H1 (cell line): ENCODE results near the gene FXYD5. TPM values are rescaled to one million over a fixed set of nuclear protein-coding genes. Genes with fewer than 3 reads are reported as not detected.

Experiments
- CEBPB ChIP-seq: IDR thresholded peaks from 2 replicates; pipeline ENCODE4 v1.6.1; 2012; ENCODE audit warnings: low read depth, low read length
- CREB1 ChIP-seq: IDR thresholded peaks from 2 replicates; pipeline ENCODE4 v1.6.1; 2012; ENCODE audit warnings: inconsistent platforms
- EZH2 ChIP-seq: fragments of 200-600 bp; sonication (generic); IDR thresholded peaks from 2 replicates; pipeline ENCODE4 v1.7.1; 2012; ENCODE audit warnings: low read depth, mild to moderate bottlenecking, moderate library complexity, low read length, inconsistent platforms; ENCODE audit not compliant: severe bottlenecking
- JUND ChIP-seq: IDR thresholded peaks from 2 replicates; pipeline ENCODE4 v1.6.1; 2011; ENCODE audit warnings: mild to moderate bottlenecking, improper control_type of control experiment, low read length
- POLR2AphosphoS5 ChIP-seq: IDR thresholded peaks from 2 replicates; pipeline ENCODE4 v1.6.1; 2011; ENCODE audit warnings: low read depth, low read length
- RXRA ChIP-seq: IDR thresholded peaks from 2 replicates; pipeline ENCODE4 v1.6.1; 2011; ENCODE audit warnings: low read depth, mild to moderate bottlenecking, low read length, moderate library complexity; ENCODE audit not compliant: insufficient read depth
- TAF7 ChIP-seq: optimal IDR thresholded peaks from 2 replicates; pipeline ENCODE3; 2011; ENCODE audit warnings: low read depth, mild to moderate bottlenecking, inconsistent platforms, low read length, moderate library complexity, borderline replicate concordance
- polyA plus RNA-seq, 7 experiments: library from polyadenylated mRNA; depleted of rRNA in 3 of 7; stranded (reverse) in 5 of 7; unstranded in 2 of 7; fragments of >200 nt in 5 of 7; fragments of 200-250 nt in 2 of 7; gene quantifications; 1 replicate in 5 of 7; 2 replicates in 1 of 7; 4 replicates in 1 of 7; pipeline versions ENCODE4 v1.2.1 to v1.2.3, GENCODE V29; 2011 to 2013; ENCODE audit warnings: missing spikeins in 2 of 7, mixed read lengths in 2 of 7
- total RNA-seq: library from RNA; stranded (reverse); fragmentation: NEBNext Ultra II Directional; extraction: Animal tissue kit (Norgen Biotek cat#: 25700); gene quantifications from 2 replicates; pipeline ENCODE4 v1.2.1, GENCODE V29; 2021

FXYD5 gene
- total and polyA plus RNA-seq, 2 of the 8 experiments (the other 6 are each of a cell fraction or from before 2014, with no cell fraction given) = 99.0 to 191 TPM

- TF ChIP-seq CREB1 (no peak), POLR2AphosphoS5 (no peak), RXRA (no peak), JUND (no peak), TAF7 (no peak), EZH2 (no peak), CEBPB (no peak)
Measured at GRCh38 chr19:35181387-35181786, 26.9 kb downstream of the FXYD5 start (continued).
